GM10248 (cell line): ENCODE data around the gene RAB8B.

Experiments
- CTCF ChIA-PET: fragments of 300-600 bp; sonication (Branson Sonifier 250); formaldehyde crosslinking; extraction: SDS; loops from one replicate; lab custom pipeline; 2021; ENCODE audit warnings: antibody characterized with exemption; lab: Yijun Ruan, JAX
- POLR2A ChIA-PET: fragments of 350-650 bp; sonication (Branson Sonifier 250); formaldehyde crosslinking; extraction: SDS; loops from one replicate; lab custom pipeline; 2020; ENCODE audit warnings: antibody characterized with exemption; lab: Yijun Ruan, JAX
- DNase-seq: peaks from one replicate; pipeline ENCODE4 v3.0.0; 2012; ENCODE audit errors: extremely low spot score
- TF ChIP-seq, protein P1 (sequence below): IDR thresholded peaks from 2 replicates; pipeline ENCODE4 v1.5.1; 2012; ENCODE audit warnings: mild to moderate bottlenecking, low read depth; ENCODE audit errors: extremely low read depth, missing control alignments, control extremely low read depth

Gene RAB8B

DNA sequence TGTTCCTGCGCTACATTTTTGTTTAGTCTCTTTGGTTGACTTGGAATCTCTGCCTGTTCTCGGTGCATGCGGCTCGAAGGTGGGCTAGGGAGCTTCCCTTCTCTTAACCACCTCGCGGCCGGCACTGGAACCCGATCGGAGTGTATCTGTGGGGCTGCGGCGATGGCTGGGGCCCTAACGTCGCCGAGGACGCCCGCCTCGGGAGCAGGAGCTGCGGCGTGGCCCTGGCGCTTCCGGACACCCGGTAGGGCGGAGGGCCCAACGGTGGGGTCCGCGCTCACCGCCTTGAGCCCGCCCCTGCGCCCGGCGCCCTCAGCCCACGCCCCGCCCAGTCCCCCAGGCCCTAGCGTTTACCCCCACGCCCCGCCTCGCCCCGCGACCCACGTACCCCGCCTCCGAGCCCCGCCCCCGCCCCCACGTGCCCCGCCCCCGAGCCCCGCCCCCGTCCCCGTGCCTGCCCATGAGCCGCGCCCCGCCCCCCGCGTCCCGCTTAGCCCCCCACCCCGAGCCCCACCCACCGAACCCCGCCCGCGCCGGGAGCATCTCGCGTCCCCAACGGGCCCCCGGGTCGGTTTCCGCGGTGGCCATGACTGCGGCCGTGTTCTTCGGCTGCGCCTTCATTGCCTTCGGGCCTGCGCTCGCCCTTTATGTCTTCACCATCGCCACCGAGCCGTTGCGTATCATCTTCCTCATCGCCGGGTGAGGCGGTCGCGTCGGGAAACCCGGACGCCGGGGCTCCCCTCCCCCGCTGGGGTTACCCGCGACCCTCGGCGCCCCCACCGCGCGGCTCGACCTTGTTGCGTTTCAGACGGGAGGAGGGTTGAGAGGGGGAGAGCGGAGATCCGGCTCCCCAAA lies 87.9 kb downstream of the RAB8B start, which contains the start of gene APH1B:
TSS of gene APH1B (plus strand) at position 568 of the 855 bp plus-strand sequence. CDS start at position 587, 19 bp downstream.
- TF ChIP-seq, protein P1, sequence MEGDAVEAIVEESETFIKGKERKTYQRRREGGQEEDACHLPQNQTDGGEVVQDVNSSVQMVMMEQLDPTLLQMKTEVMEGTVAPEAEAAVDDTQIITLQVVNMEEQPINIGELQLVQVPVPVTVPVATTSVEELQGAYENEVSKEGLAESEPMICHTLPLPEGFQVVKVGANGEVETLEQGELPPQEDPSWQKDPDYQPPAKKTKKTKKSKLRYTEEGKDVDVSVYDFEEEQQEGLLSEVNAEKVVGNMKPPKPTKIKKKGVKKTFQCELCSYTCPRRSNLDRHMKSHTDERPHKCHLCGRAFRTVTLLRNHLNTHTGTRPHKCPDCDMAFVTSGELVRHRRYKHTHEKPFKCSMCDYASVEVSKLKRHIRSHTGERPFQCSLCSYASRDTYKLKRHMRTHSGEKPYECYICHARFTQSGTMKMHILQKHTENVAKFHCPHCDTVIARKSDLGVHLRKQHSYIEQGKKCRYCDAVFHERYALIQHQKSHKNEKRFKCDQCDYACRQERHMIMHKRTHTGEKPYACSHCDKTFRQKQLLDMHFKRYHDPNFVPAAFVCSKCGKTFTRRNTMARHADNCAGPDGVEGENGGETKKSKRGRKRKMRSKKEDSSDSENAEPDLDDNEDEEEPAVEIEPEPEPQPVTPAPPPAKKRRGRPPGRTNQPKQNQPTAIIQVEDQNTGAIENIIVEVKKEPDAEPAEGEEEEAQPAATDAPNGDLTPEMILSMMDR = no peak
- POLR2A ChIA-PET = no interaction called here
- DNase-seq = peak; percentile 89
- CTCF ChIA-PET = interaction anchor here (0.6 to 1.4 kb wide), 2 partner anchors 21 to 86 kb away, joined by 3 read pairs; no protein-coding TSS in a partner anchor

DNA sequence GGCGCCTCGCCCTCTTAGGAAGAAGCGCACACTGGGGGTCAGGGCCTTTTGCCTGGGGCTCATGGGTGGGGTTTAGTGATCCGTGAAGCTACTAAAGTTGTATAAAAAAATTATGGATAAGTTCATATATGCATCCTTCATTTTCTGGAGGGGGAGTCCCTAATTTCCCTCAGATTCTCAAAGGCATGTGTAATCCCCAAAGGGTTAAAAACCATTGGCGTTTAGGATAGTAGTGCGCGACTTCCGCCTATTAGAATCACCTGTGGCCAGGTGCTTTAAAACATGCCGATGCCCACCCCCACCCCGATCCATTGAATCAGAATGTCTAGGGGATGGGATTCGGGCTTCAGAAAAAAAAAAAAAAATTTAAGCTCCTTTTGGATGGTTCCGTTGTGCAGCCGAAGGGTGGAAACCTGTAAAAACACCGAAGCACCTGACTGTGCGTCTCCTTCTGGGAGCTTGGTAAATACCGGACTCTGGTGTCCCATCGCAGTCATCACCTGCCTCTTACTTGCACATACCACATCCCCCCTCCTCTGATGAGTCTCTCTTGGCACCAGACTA lies 88.6 kb downstream of the RAB8B start:
- CTCF ChIA-PET = no interaction called here

DNA sequence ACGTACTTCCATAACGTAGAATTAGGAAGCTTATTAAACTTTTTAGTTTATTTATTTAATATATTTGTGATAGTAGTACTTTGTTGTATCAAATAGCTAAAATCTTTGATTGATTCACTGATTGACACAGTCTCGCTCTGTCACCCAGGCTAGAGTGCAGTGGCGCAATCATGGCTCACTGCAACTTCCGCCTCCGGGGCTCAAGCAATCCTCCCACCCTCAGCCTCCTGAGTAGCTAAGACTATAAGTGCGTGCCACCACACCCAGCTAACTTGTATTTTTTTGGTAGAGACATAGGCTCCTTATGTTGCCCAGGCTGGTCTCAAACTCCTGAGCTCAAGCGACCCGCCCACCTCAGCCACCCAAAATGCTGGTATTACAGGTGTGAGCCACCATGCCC lies 93.7 kb downstream of the RAB8B start:
- no peak for DNase-seq
- ChIA-PET POLR2A (no interaction called here), CTCF (interaction anchor here (1.1 to 2.1 kb wide), 4 partner anchors 9 to 235 kb away, joined by 3 to 6 read pairs (median 4); no protein-coding TSS in a partner anchor)

More for the DNA sequence above, 88.6 kb downstream of the RAB8B start:
- POLR2A ChIA-PET = no interaction called here
- DNase-seq = no peak
- TF ChIP-seq, protein P1 = no peak

DNA sequence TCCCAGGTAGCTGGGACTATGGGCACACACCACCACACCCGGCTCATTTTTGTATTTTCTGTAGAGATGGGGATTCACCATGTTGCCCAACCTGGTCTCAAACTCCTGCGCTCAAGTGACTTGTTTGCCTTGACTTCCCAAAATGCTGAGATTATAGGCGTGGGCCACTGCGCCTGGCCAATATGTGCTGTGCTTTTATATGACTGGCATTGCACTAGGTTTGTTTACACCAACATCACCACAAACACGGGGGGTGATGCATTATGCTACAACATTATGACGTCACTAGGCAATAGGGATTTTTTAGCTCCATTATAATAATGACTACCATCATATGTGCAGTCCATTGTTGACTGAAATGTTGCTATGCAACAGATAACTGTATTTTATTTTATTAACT lies 94.9 kb downstream of the RAB8B start:
- DNase-seq = no peak
- ChIA-PET POLR2A (no interaction called here), CTCF (interaction anchor here (1.4 to 2.1 kb wide), 3 partner anchors 8 to 120 kb away, joined by 3 to 6 read pairs (median 4); no protein-coding TSS in a partner anchor)
- TF ChIP-seq, protein P1 = no peak

More for the DNA sequence above, 93.7 kb downstream of the RAB8B start:
- TF ChIP-seq, protein P1 = no peak

DNA sequence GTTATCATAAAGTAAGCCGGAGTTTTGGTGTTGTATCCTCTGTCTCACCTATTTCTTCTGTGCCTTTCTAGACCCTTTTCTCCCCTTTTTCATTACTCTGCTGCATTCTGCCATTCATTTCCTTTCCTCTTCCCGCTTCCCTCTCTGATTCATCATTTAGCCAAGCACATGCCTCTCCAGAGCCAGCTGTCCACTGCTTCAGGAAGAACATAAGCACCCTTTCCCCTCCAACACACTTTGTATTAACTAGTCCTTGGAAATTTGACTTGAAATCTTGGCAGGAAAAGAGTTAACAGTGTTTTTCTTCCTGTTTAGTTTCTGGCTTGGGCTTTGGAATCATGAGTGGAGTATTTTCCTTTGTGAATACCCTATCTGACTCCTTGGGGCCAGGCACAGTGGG lies 97.7 kb downstream of the RAB8B start:
- no peak for DNase-seq
- TF ChIP-seq, protein P1 = no peak
- CTCF ChIA-PET = interaction anchor here (1.0 to 1.6 kb wide), 3 partner anchors 26 to 239 kb away, joined by 3 to 5 read pairs (median 3); no protein-coding TSS in a partner anchor
- POLR2A ChIA-PET = no interaction called here

DNA sequence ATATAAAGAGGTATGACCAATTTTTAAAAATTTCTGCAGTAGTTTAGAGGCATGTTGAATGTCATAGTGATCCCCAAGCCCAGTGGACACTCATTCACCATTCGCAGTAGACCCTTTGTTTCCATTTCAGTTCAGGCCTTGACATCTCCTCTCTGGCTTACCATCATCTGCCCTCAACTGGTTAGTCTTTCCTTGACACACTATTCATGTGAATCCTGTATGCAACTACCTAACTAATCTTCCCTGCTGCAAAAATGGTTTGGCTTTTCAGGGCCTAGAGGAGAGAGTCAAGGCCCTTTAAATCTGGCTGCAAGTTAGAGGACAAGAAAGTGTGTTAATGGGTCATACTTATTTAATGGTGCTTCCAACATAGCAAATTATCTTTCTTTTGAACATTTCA lies 98.9 kb downstream of the RAB8B start:
- TF ChIP-seq, protein P1 = no peak
- ChIA-PET CTCF (interaction anchor here (1.0 to 4.0 kb wide), 7 partner anchors 10 to 241 kb away, joined by 3 to 15 read pairs (median 3); no protein-coding TSS in a partner anchor), POLR2A (no interaction called here)
- no peak for DNase-seq
